ENCODE measurements around the gene SLC12A9. TPM values are rescaled to one million over a fixed set of nuclear protein-coding genes. Genes with fewer than 3 reads are reported as not detected.
"Not testable (repeated sequence)": the region's sequence is repeated elsewhere in the genome, so short reads cannot be mapped to it uniquely, and the experiment has no call there.

SLC12A9 gene
- total RNA-seq, 1 experiment from 2014 or later: 23.8 TPM

DNA sequence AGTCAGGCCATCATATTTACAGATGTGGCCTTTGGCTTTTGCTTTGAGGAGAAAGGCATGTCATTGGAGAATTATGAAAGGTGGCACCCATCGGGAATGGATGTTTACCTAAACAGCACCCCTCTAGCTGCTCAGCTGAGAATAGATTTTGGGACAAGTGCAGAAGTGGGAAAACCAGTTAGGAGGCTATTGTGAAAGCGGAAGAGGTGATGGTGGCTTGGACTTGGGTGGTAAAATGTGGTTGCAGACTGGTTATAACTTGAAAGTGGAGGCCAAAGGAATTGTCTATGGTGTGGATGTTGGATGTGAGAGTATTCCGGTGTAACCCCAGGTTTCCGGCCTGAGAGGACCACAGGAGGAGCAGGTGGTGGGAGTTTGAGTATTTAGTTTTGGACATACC, 5.2 kb upstream of the SLC12A9 start:
- TF ChIP-seq, protein P1, sequence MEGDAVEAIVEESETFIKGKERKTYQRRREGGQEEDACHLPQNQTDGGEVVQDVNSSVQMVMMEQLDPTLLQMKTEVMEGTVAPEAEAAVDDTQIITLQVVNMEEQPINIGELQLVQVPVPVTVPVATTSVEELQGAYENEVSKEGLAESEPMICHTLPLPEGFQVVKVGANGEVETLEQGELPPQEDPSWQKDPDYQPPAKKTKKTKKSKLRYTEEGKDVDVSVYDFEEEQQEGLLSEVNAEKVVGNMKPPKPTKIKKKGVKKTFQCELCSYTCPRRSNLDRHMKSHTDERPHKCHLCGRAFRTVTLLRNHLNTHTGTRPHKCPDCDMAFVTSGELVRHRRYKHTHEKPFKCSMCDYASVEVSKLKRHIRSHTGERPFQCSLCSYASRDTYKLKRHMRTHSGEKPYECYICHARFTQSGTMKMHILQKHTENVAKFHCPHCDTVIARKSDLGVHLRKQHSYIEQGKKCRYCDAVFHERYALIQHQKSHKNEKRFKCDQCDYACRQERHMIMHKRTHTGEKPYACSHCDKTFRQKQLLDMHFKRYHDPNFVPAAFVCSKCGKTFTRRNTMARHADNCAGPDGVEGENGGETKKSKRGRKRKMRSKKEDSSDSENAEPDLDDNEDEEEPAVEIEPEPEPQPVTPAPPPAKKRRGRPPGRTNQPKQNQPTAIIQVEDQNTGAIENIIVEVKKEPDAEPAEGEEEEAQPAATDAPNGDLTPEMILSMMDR (conservative IDR thresholded peaks at IDR 0.05; ENCODE audit: low read depth, low read length): no peak
- no peak for TF ChIP-seq EZH2 (IDR thresholded peaks at IDR 0.05; ENCODE audit: borderline replicate concordance, low read depth, low read length, poor library complexity, severe bottlenecking)
- intact Hi-C loops (cut with micrococcal nuclease; ENCODE audit: unreplicated experiment): no loop called here
- BruUV-seq (replicated peaks): no TSS peak
- Histone ChIP-seq H3K9me3 (ENCODE audit: low read depth, low read length, poor library complexity, severe bottlenecking) (no peaks in the 10 kb centered on the region), H3K36me3 (ENCODE audit: insufficient read depth, low read length, poor library complexity, severe bottlenecking) (no peaks in the 10 kb centered on the region), H3K27ac (ENCODE audit: low read depth, low read length, poor library complexity, severe bottlenecking) (no peak overlapping the region), H3K4me1 (ENCODE audit: insufficient read depth, low read length, poor library complexity, severe bottlenecking) (peaks cover 9% of the 10 kb centered on the region), H3K4me3 (ENCODE audit: low read depth, low read length, poor library complexity, severe bottlenecking) (no peak overlapping the region), H3K27me3 (replicated peaks; ENCODE audit: insufficient read depth, low read depth, low read length, poor library complexity) (no peaks in the 10 kb centered on the region)
- POLR2A ChIA-PET (ENCODE audit: low non-redundant PET): no interaction called here
- CTCF ChIA-PET: no interaction called here
- no peak for DNase-seq (ENCODE audit: low spot score)

DNA sequence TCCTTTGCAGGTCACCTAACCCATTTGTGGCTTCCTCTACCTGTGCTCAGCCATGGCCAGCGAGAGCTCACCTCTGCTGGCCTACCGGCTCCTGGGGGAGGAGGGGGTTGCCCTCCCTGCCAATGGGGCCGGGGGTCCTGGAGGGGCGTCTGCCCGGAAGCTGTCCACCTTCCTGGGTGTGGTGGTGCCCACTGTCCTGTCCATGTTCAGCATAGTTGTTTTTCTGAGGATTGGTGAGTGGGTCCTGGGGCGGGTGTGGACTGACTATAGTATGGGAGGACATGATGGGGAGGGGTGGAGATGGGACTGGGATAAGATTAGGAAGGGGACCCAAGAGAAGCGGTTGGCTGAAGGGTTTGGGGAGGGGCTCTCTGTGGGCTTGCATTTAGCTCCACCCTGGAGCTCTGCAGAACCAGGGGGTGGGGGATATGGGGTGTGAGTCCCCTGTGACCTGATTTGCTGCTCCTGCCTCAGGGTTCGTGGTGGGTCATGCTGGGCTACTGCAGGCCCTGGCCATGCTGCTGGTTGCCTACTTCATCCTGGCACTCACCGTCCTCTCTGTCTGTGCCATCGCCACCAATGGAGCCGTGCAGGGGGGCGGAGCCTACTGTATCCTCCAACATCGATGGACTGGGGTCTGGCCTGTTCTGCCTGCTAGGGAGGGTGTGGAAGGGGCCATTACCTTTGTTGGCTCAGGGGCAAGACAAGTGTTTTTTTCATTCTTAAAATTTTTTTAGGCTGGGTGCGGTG, 1.8 kb downstream of the SLC12A9 start:
- Histone ChIP-seq H3K36me3 (ENCODE audit: insufficient read depth, low read length, poor library complexity, severe bottlenecking) (no peaks in the 10 kb centered on the region), H3K27ac (ENCODE audit: low read depth, low read length, poor library complexity, severe bottlenecking) (no peak overlapping the region), H3K4me3 (ENCODE audit: low read depth, low read length, poor library complexity, severe bottlenecking) (no peak overlapping the region), H3K4me1 (ENCODE audit: insufficient read depth, low read length, poor library complexity, severe bottlenecking) (peaks cover 9% of the 10 kb centered on the region), H3K27me3 (replicated peaks; ENCODE audit: insufficient read depth, low read depth, low read length, poor library complexity) (no peaks in the 10 kb centered on the region), H3K9me3 (ENCODE audit: low read depth, low read length, poor library complexity, severe bottlenecking) (no peaks in the 10 kb centered on the region)
- intact Hi-C loops (cut with micrococcal nuclease; ENCODE audit: unreplicated experiment): no loop called here
- POLR2A ChIA-PET (ENCODE audit: low non-redundant PET): no interaction called here
- BruUV-seq (replicated peaks): no TSS peak
- no peak for DNase-seq (ENCODE audit: low spot score)
- CTCF ChIA-PET: no interaction called here
- TF ChIP-seq, protein P1 (conservative IDR thresholded peaks at IDR 0.05; ENCODE audit: low read depth, low read length): no peak
- TF ChIP-seq EZH2 (IDR thresholded peaks at IDR 0.05; ENCODE audit: borderline replicate concordance, low read depth, low read length, poor library complexity, severe bottlenecking): no peak

DNA sequence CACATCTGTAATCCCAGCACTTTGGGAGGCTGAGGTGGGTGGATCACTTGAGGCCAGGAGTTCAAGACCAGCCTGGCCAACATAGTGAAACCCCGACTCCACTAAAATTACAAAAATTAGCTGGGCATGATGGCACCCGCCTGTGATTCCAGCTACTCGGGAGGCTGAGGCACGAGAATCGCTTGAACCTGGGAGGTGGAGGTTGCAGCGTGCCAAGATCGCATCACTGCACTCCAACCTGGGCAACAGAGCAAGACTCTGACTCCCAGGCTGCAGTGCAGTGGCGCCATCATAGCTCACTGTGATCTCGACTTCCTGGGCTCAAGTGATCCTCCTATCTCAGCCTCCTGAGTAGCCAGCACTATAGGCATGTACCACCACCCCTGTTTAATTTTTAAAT, 2.4 kb downstream of the SLC12A9 start:
- CTCF ChIA-PET; H3K27me3 ChIP-seq (replicated peaks; ENCODE audit: insufficient read depth, low read depth, low read length, poor library complexity); H3K4me1 ChIP-seq (ENCODE audit: insufficient read depth, low read length, poor library complexity, severe bottlenecking); POLR2A ChIA-PET (ENCODE audit: low non-redundant PET); H3K9me3 ChIP-seq (ENCODE audit: low read depth, low read length, poor library complexity, severe bottlenecking); H3K4me3 ChIP-seq (ENCODE audit: low read depth, low read length, poor library complexity, severe bottlenecking); H3K27ac ChIP-seq (ENCODE audit: low read depth, low read length, poor library complexity, severe bottlenecking); BruUV-seq (replicated peaks); DNase-seq (ENCODE audit: low spot score); H3K36me3 ChIP-seq (ENCODE audit: insufficient read depth, low read length, poor library complexity, severe bottlenecking); intact Hi-C loops (cut with micrococcal nuclease; ENCODE audit: unreplicated experiment): not testable (repeated sequence)

DNA sequence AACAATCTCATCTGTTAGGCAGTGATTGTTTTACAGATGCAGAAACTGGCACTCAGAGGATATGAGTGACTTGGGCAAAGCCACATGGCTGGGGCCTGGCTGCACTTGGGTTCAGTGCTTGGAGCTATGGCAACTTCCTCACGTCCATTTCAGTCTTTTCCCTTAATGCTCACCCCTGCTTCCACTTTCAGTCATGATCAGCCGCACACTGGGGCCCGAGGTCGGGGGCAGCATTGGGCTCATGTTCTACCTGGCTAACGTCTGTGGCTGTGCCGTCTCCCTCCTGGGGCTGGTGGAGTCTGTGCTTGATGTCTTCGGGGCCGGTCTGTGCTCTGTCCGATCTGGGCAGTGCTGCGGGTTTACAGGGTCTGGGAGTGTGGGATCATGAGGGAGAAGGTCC, 3.0 kb downstream of the SLC12A9 start:
- Histone ChIP-seq H3K36me3 (ENCODE audit: insufficient read depth, low read length, poor library complexity, severe bottlenecking) (no peaks in the 10 kb centered on the region), H3K27me3 (replicated peaks; ENCODE audit: insufficient read depth, low read depth, low read length, poor library complexity) (no peaks in the 10 kb centered on the region), H3K4me1 (ENCODE audit: insufficient read depth, low read length, poor library complexity, severe bottlenecking) (peaks cover 9% of the 10 kb centered on the region), H3K27ac (ENCODE audit: low read depth, low read length, poor library complexity, severe bottlenecking) (no peak overlapping the region), H3K4me3 (ENCODE audit: low read depth, low read length, poor library complexity, severe bottlenecking) (no peak overlapping the region), H3K9me3 (ENCODE audit: low read depth, low read length, poor library complexity, severe bottlenecking) (no peaks in the 10 kb centered on the region)
- CTCF ChIA-PET: no interaction called here
- BruUV-seq (replicated peaks): no TSS peak
- TF ChIP-seq, protein P1 (conservative IDR thresholded peaks at IDR 0.05; ENCODE audit: low read depth, low read length): no peak
- no peak for TF ChIP-seq EZH2 (IDR thresholded peaks at IDR 0.05; ENCODE audit: borderline replicate concordance, low read depth, low read length, poor library complexity, severe bottlenecking)
- POLR2A ChIA-PET (ENCODE audit: low non-redundant PET): no interaction called here
- DNase-seq (ENCODE audit: low spot score): no peak
- intact Hi-C loops (cut with micrococcal nuclease; ENCODE audit: unreplicated experiment): no loop called here

All from A673 (cell line).